SU-DHL-6 (cell line): ENCODE measurements around the gene INPP4A.

Experiments
- H2AFZ ChIP-seq: fragments of 200-600 bp; sonication (generic); 2 replicates; pipeline ENCODE4 v1.6.1; 2014; ENCODE audit warnings: low read depth, mild to moderate bottlenecking, moderate library complexity, mixed read lengths, antibody characterized with exemption, low read length; ENCODE audit not compliant: severe bottlenecking
- H3F3A ChIP-seq: fragments of 200-600 bp; shearing (Covaris generic); 2 replicates; pipeline ENCODE4 v1.6.0; 2016; ENCODE audit warnings: antibody characterized with exemption, mild to moderate bottlenecking; ENCODE audit not compliant: insufficient read depth
- H3K27ac ChIP-seq: fragments of 200-600 bp; sonication (generic); 2 replicates; pipeline ENCODE4 v1.5.1; 2016; ENCODE audit warnings: low read depth, mild to moderate bottlenecking, low read length, moderate library complexity, mixed read lengths
- H3K27me3 ChIP-seq: fragments of 200-600 bp; sonication (generic), shearing (Covaris generic); 2 replicates; pipeline ENCODE4 v1.6.0; 2014; ENCODE audit warnings: mild to moderate bottlenecking, low read length
- H3K36me3 ChIP-seq: fragments of 200-600 bp; sonication (generic); 2 replicates; pipeline ENCODE4 v1.6.1; 2014; ENCODE audit warnings: mild to moderate bottlenecking, low read length, mixed read lengths
- H3K4me2 ChIP-seq: fragments of 300-600, 200-600 bp; shearing (Covaris generic), sonication (generic); 2 replicates; pipeline ENCODE4 v1.6.0; 2014; ENCODE audit warnings: low read length, low read depth, mild to moderate bottlenecking; ENCODE audit not compliant: poor library complexity, severe bottlenecking
- H3K4me3 ChIP-seq: fragments of 200-600 bp; sonication (generic); 2 replicates; pipeline ENCODE4 v1.5.1; 2014; ENCODE audit warnings: antibody characterized with exemption, low read length, mild to moderate bottlenecking, mixed read lengths; ENCODE audit not compliant: insufficient read depth, poor library complexity, severe bottlenecking
- H3K79me2 ChIP-seq: fragments of 200-600 bp; sonication (generic); 2 replicates; pipeline ENCODE4 v1.6.1; 2014; ENCODE audit warnings: mild to moderate bottlenecking, low read length, moderate library complexity; ENCODE audit not compliant: insufficient read depth
- H3K9ac ChIP-seq: fragments of 200-600 bp; sonication (generic); 2 replicates; pipeline ENCODE4 v1.7.0; 2014; ENCODE audit warnings: mild to moderate bottlenecking, low read length
- H3K9me2 ChIP-seq: fragments of 200-600 bp; sonication (generic); replicated peaks from 2 replicates; pipeline ENCODE4 v1.6.1; 2014; ENCODE audit warnings: low read length; ENCODE audit not compliant: insufficient read depth
- H3K9me3 ChIP-seq: fragments of 200-600 bp; sonication (generic); 2 replicates; pipeline ENCODE4 v1.6.1; 2014; ENCODE audit warnings: low read length, mixed read lengths; ENCODE audit not compliant: insufficient read depth
- H4K20me1 ChIP-seq: fragments of 200-600 bp; sonication (generic); 2 replicates; pipeline ENCODE4 v1.6.1; 2014; ENCODE audit warnings: low read depth, mild to moderate bottlenecking, antibody characterized with exemption, low read length, moderate library complexity, mixed read lengths
- EZH2phosphoT487 ChIP-seq: fragments of 200-600 bp; sonication (generic), shearing (Covaris generic); conservative IDR thresholded peaks from 2 replicates; pipeline ENCODE4 v1.6.1; 2018; ENCODE audit warnings: mild to moderate bottlenecking, antibody characterized with exemption, low read length, moderate library complexity, mixed read lengths
- TF ChIP-seq, protein P1 (sequence below): fragments of 200-600 bp; sonication (generic); IDR thresholded peaks from one replicate; pipeline ENCODE4 v1.5.1; 2017; ENCODE audit warnings: antibody characterized with exemption, mild to moderate bottlenecking, low read length, moderate library complexity; ENCODE audit not compliant: insufficient read depth, poor library complexity, severe bottlenecking

INPP4A gene

DNA sequence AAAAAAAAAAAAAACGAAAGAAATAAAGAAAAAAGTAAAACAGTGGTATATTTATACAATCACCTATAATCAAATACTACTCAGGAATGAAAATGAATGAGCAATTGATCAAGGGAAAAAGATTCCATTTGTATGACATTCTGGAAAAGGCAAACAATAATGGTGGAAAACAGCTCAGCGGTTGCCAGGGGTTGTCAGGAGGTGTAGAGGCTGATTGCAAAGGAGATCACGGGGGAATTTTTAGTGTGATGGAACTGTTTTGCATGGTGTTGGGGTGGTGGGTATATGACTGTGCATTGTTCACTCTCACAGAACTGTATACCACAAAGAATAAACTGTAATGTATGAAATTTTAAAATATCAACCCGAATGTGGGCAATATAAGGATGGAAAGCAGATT, 45.5 kb upstream of the INPP4A start:
- TF ChIP-seq, protein P1, sequence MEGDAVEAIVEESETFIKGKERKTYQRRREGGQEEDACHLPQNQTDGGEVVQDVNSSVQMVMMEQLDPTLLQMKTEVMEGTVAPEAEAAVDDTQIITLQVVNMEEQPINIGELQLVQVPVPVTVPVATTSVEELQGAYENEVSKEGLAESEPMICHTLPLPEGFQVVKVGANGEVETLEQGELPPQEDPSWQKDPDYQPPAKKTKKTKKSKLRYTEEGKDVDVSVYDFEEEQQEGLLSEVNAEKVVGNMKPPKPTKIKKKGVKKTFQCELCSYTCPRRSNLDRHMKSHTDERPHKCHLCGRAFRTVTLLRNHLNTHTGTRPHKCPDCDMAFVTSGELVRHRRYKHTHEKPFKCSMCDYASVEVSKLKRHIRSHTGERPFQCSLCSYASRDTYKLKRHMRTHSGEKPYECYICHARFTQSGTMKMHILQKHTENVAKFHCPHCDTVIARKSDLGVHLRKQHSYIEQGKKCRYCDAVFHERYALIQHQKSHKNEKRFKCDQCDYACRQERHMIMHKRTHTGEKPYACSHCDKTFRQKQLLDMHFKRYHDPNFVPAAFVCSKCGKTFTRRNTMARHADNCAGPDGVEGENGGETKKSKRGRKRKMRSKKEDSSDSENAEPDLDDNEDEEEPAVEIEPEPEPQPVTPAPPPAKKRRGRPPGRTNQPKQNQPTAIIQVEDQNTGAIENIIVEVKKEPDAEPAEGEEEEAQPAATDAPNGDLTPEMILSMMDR = no peak
- TF ChIP-seq EZH2phosphoT487 = no peak
- no peaks in the 10 kb centered on the region; the same call in 1 of the 2 replicates for H3K27me3 ChIP-seq
- no peak overlapping the region for H3K9ac ChIP-seq
- H4K20me1 ChIP-seq = no peaks in the 10 kb centered on the region
- H3K9me2 ChIP-seq = no peaks in the 10 kb centered on the region
- H3K9me3 ChIP-seq = no peaks in the 10 kb centered on the region
- no peak overlapping the region for H3K4me3 ChIP-seq
- H3K4me2 ChIP-seq = no peak overlapping the region
- no peaks in the 10 kb centered on the region for H3F3A ChIP-seq
- no peak overlapping the region for H2AFZ ChIP-seq
- no peaks in the 10 kb centered on the region for H3K36me3 ChIP-seq
- no peaks in the 10 kb centered on the region for H3K79me2 ChIP-seq
- no peak overlapping the region for H3K27ac ChIP-seq

DNA sequence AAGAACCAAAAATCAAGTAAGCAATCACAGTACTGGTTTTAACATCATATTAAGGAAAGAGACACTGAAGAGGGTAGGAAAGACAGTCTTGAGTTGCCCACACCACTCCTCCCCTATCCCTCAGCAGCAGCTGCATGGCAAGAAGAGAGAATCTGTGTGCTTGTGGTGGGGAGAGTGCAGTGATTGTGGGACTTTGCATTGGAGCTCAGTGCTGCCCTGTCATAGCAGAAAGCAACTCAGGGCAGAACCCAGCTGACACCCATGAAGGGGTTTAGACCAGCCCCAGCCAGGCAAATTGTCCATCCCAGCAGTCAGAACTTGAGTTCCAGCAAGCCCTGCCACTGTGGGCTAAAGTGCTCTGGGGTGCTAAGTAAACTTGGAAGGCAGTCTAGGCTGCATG, 40.8 kb upstream of the INPP4A start:
- no peak overlapping the region for H3K27ac ChIP-seq
- no peaks in the 10 kb centered on the region for H3K36me3 ChIP-seq
- H2AFZ ChIP-seq = no peak overlapping the region
- no peaks in the 10 kb centered on the region for H3F3A ChIP-seq
- no peak overlapping the region for H3K4me2 ChIP-seq
- H4K20me1 ChIP-seq = no peaks in the 10 kb centered on the region
- H3K9ac ChIP-seq = no peak overlapping the region
- no peak overlapping the region for H3K4me3 ChIP-seq
- H3K9me2 ChIP-seq = no peaks in the 10 kb centered on the region
- H3K27me3 ChIP-seq = no peaks in the 10 kb centered on the region; the same call in 1 of the 2 replicates
- no peaks in the 10 kb centered on the region for H3K79me2 ChIP-seq
- H3K9me3 ChIP-seq = no peaks in the 10 kb centered on the region
- TF ChIP-seq, protein P1 = no peak
- TF ChIP-seq EZH2phosphoT487 = no peak

DNA sequence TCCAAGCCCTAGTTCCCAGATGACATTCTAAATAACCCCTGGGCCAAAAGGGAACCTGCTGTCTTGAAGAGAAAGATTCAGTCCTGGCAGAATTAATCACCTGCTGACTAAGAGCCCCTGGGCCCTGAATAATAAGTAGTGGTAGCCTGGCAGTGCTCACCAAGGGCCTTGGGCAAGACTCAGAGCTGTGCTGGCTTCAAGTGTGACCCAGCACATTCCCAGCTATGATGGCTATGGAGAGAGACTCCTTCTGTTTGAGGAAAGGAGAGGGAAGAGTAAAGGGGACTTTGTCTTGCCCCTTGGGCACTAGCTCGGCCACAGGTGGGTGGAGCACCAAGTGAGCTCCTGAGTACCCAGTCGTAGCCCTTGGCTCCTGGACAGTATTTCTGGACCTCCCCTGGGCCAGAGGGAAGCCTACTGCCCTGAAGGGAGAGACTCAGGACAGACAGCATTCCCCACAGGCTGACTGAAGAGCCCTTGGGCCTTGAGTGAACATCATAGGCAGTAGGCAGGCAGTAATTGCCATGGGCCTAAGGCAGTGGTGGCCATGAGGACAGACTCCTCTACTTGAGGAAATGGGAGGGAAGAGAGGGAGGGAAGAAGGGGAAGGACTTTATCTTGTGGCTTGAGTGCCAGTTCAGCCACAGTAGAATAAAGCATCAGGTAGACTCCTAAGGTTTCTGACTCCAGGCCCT, 40.0 kb upstream of the INPP4A start:
- Histone ChIP-seq H3K9me2 (no peaks in the 10 kb centered on the region), H3K9ac (no peak overlapping the region), H3K4me2 (no peak overlapping the region), H3K4me3 (no peak overlapping the region), H3K36me3 (no peaks in the 10 kb centered on the region), H3K79me2 (no peaks in the 10 kb centered on the region), H4K20me1 (no peaks in the 10 kb centered on the region), H3F3A (no peaks in the 10 kb centered on the region), H2AFZ (no peak overlapping the region), H3K27me3 (no peaks in the 10 kb centered on the region), H3K9me3 (no peaks in the 10 kb centered on the region), H3K27ac (no peak overlapping the region)
- TF ChIP-seq, protein P1 = no peak
- TF ChIP-seq EZH2phosphoT487 = no peak
